Erythroblast (primary cell): ENCODE measurements around the gene ZCCHC24.

ENCODE experiments used
- GATA1 ChIP-seq: IDR thresholded peaks from 2 replicates; pipeline ENCODE4 v1.6.1; 2011; ENCODE audit warnings: low read depth, mild to moderate bottlenecking, control low read depth, low read length, moderate library complexity
- POLR2A ChIP-seq: IDR thresholded peaks from 2 replicates; pipeline ENCODE4 v1.6.1; 2011; ENCODE audit warnings: mild to moderate bottlenecking, low read length

- TF ChIP-seq POLR2A (no peak), GATA1 (no peak)
Measured at GRCh38 chr10:79407423-79407796, 38.0 kb downstream of the ZCCHC24 start.
